ENCODE measurements around the gene HLTF. TPM values are rescaled to one million over a fixed set of nuclear protein-coding genes. Genes with fewer than 3 reads are reported as not detected.

Gene HLTF
- total and polyA plus RNA-seq, 2 experiments from 2014 or later = 89.5 to 146 TPM

DNA sequence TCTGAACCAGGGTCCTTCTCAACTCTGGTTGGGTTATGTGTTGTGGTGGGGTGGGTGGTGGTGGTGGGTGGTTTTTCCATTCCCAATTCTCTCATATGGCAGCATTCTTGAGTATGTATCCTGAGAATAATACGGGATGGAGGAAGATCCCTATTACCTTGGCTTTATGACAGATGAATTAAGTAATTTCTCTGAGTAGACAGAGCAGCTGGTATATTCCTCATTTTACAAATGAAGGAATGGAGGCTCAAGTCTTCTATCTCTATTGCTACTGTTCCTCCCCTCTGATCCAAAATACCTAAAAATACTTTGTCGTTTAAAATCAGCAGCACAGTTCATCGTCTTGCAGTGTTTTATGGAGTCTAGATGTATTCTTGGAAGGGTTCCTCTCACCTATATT lies 84.6 kb downstream of the HLTF start:
- no peak overlapping the region for H3K4me3 Mint-ChIP-seq
- Histone ChIP-seq H3F3A (replicated peaks; ENCODE audit: low read depth) (no peaks in the 10 kb centered on the region), H4K20me1 (replicated peaks; ENCODE audit: insufficient read depth) (no peaks in the 10 kb centered on the region), H3K79me2 (replicated peaks; ENCODE audit: insufficient read depth) (no peaks in the 10 kb centered on the region), H3K36me3 (ENCODE audit: insufficient read depth) (no peaks in the 10 kb centered on the region; the same call in 1 of the 2 replicates), H3K27me3 (ENCODE audit: insufficient read depth) (no peaks in the 10 kb centered on the region), H2AFZ (no peak overlapping the region), H3K9me2 (ENCODE audit: insufficient read depth) (no peaks in the 10 kb centered on the region), H3K4me1 (ENCODE audit: insufficient read depth) (peaks cover 48% of the 10 kb centered on the region), H3K27ac (ENCODE audit: low read depth) (no peak overlapping the region), H3K4me2 (no peak overlapping the region), H3K4me3 (no peak overlapping the region)
- ATAC-seq (no peak), DNase-seq (ENCODE audit: low spot score) (no peak)
- H3K9me3 Mint-ChIP-seq = no peaks in the 10 kb centered on the region
- TF ChIP-seq EZH2phosphoT487 (IDR thresholded peaks at IDR 0.05; ENCODE audit: unreplicated experiment) (no peak), JUNB (IDR thresholded peaks at IDR 0.05; ENCODE audit: unreplicated experiment) (no peak), STAT1 (IDR thresholded peaks at IDR 0.05; ENCODE audit: unreplicated experiment) (no peak), NANOG (IDR thresholded peaks at IDR 0.05; ENCODE audit: borderline replicate concordance) (no peak), ZNF114 (CRISPR knock-in tag; IDR thresholded peaks at IDR 0.05) (no peak), CREB1 (CRISPR knock-in tag; IDR thresholded peaks at IDR 0.05; ENCODE audit: low read depth) (no peak), EZH2 (IDR thresholded peaks at IDR 0.05; ENCODE audit: low read depth, unreplicated experiment) (no peak), POLR2AphosphoS5 (IDR thresholded peaks at IDR 0.05; ENCODE audit: low read depth) (no peak), ZNF331 (CRISPR knock-in tag; IDR thresholded peaks at IDR 0.05; ENCODE audit: low read depth) (no peak)
- TF ChIP-seq, protein P1, sequence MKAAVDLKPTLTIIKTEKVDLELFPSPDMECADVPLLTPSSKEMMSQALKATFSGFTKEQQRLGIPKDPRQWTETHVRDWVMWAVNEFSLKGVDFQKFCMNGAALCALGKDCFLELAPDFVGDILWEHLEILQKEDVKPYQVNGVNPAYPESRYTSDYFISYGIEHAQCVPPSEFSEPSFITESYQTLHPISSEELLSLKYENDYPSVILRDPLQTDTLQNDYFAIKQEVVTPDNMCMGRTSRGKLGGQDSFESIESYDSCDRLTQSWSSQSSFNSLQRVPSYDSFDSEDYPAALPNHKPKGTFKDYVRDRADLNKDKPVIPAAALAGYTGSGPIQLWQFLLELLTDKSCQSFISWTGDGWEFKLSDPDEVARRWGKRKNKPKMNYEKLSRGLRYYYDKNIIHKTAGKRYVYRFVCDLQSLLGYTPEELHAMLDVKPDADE (IDR thresholded peaks at IDR 0.05) = no peak
- TF ChIP-seq, protein P2, sequence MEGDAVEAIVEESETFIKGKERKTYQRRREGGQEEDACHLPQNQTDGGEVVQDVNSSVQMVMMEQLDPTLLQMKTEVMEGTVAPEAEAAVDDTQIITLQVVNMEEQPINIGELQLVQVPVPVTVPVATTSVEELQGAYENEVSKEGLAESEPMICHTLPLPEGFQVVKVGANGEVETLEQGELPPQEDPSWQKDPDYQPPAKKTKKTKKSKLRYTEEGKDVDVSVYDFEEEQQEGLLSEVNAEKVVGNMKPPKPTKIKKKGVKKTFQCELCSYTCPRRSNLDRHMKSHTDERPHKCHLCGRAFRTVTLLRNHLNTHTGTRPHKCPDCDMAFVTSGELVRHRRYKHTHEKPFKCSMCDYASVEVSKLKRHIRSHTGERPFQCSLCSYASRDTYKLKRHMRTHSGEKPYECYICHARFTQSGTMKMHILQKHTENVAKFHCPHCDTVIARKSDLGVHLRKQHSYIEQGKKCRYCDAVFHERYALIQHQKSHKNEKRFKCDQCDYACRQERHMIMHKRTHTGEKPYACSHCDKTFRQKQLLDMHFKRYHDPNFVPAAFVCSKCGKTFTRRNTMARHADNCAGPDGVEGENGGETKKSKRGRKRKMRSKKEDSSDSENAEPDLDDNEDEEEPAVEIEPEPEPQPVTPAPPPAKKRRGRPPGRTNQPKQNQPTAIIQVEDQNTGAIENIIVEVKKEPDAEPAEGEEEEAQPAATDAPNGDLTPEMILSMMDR (conservative IDR thresholded peaks at IDR 0.05; ENCODE audit: low read depth in 2 of 2) = no peak
- TF ChIP-seq, protein P3, sequence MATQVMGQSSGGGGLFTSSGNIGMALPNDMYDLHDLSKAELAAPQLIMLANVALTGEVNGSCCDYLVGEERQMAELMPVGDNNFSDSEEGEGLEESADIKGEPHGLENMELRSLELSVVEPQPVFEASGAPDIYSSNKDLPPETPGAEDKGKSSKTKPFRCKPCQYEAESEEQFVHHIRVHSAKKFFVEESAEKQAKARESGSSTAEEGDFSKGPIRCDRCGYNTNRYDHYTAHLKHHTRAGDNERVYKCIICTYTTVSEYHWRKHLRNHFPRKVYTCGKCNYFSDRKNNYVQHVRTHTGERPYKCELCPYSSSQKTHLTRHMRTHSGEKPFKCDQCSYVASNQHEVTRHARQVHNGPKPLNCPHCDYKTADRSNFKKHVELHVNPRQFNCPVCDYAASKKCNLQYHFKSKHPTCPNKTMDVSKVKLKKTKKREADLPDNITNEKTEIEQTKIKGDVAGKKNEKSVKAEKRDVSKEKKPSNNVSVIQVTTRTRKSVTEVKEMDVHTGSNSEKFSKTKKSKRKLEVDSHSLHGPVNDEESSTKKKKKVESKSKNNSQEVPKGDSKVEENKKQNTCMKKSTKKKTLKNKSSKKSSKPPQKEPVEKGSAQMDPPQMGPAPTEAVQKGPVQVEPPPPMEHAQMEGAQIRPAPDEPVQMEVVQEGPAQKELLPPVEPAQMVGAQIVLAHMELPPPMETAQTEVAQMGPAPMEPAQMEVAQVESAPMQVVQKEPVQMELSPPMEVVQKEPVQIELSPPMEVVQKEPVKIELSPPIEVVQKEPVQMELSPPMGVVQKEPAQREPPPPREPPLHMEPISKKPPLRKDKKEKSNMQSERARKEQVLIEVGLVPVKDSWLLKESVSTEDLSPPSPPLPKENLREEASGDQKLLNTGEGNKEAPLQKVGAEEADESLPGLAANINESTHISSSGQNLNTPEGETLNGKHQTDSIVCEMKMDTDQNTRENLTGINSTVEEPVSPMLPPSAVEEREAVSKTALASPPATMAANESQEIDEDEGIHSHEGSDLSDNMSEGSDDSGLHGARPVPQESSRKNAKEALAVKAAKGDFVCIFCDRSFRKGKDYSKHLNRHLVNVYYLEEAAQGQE (IDR thresholded peaks at IDR 0.05; ENCODE audit: unreplicated experiment) = no peak
- TF ChIP-seq, protein P4, sequence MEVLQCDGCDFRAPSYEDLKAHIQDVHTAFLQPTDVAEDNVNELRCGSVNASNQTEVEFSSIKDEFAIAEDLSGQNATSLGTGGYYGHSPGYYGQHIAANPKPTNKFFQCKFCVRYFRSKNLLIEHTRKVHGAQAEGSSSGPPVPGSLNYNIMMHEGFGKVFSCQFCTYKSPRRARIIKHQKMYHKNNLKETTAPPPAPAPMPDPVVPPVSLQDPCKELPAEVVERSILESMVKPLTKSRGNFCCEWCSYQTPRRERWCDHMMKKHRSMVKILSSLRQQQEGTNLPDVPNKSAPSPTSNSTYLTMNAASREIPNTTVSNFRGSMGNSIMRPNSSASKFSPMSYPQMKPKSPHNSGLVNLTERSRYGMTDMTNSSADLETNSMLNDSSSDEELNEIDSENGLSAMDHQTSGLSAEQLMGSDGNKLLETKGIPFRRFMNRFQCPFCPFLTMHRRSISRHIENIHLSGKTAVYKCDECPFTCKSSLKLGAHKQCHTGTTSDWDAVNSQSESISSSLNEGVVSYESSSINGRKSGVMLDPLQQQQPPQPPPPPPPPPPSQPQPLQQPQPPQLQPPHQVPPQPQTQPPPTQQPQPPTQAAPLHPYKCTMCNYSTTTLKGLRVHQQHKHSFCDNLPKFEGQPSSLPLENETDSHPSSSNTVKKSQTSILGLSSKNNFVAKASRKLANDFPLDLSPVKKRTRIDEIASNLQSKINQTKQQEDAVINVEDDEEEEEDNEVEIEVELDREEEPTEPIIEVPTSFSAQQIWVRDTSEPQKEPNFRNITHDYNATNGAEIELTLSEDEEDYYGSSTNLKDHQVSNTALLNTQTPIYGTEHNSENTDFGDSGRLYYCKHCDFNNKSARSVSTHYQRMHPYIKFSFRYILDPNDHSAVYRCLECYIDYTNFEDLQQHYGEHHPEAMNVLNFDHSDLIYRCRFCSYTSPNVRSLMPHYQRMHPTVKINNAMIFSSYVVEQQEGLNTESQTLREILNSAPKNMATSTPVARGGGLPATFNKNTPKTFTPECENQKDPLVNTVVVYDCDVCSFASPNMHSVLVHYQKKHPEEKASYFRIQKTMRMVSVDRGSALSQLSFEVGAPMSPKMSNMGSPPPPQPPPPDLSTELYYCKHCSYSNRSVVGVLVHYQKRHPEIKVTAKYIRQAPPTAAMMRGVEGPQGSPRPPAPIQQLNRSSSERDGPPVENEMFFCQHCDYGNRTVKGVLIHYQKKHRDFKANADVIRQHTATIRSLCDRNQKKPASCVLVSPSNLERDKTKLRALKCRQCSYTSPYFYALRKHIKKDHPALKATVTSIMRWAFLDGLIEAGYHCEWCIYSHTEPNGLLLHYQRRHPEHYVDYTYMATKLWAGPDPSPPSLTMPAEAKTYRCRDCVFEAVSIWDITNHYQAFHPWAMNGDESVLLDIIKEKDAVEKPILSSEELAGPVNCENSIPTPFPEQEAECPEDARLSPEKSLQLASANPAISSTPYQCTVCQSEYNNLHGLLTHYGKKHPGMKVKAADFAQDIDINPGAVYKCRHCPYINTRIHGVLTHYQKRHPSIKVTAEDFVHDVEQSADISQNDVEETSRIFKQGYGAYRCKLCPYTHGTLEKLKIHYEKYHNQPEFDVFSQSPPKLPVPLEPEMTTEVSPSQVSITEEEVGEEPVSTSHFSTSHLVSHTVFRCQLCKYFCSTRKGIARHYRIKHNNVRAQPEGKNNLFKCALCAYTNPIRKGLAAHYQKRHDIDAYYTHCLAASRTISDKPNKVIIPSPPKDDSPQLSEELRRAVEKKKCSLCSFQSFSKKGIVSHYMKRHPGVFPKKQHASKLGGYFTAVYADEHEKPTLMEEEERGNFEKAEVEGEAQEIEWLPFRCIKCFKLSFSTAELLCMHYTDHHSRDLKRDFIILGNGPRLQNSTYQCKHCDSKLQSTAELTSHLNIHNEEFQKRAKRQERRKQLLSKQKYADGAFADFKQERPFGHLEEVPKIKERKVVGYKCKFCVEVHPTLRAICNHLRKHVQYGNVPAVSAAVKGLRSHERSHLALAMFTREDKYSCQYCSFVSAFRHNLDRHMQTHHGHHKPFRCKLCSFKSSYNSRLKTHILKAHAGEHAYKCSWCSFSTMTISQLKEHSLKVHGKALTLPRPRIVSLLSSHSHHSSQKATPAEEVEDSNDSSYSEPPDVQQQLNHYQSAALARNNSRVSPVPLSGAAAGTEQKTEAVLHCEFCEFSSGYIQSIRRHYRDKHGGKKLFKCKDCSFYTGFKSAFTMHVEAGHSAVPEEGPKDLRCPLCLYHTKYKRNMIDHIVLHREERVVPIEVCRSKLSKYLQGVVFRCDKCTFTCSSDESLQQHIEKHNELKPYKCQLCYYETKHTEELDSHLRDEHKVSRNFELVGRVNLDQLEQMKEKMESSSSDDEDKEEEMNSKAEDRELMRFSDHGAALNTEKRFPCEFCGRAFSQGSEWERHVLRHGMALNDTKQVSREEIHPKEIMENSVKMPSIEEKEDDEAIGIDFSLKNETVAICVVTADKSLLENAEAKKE (CRISPR knock-in tag; IDR thresholded peaks at IDR 0.05) = no peak
- no peaks in the 10 kb centered on the region for H3K27me3 Mint-ChIP-seq (ENCODE audit: insufficient read depth, low read depth, poor library complexity)
- peaks cover 57% of the 10 kb centered on the region for H3K4me1 Mint-ChIP-seq
- no peak overlapping the region for H3K27ac Mint-ChIP-seq
- peaks cover 4% of the 10 kb centered on the region; the same call in 2 of the 3 replicates for H3K36me3 Mint-ChIP-seq (ENCODE audit: low read depth)

Data from GM23338 (cell line).